NCI-H146 (cell line): ENCODE results near the gene DTNB.
"Not testable (repeated sequence)": the region's sequence is repeated elsewhere in the genome, so short reads cannot be mapped to it uniquely, and the experiment has no call there.

Source experiments
- DNase-seq: peaks from one replicate; lab custom pipeline; 2025; lab: John Stamatoyannopoulos, UW

The DTNB gene

DNA sequence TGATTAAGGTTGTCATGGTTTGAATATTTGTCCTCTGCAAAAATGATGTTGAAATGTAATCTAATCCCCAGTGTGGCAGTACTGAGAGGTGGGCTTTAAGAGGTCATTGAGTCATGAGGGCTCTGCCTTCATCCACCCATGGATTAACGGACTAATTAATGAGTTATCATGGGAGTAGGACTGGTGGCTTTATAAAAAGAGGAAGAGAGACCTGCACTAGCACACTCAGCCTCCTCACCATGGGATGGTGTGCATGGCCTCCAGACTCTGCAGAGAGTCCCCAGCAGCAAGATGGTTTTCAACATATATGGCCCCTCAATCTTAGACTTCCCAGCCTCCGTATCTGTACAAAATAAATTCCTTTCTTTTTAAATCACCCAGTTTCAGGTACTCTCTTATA lies 41.0 kb downstream of the DTNB start:
- DNase-seq = no peak

DNA sequence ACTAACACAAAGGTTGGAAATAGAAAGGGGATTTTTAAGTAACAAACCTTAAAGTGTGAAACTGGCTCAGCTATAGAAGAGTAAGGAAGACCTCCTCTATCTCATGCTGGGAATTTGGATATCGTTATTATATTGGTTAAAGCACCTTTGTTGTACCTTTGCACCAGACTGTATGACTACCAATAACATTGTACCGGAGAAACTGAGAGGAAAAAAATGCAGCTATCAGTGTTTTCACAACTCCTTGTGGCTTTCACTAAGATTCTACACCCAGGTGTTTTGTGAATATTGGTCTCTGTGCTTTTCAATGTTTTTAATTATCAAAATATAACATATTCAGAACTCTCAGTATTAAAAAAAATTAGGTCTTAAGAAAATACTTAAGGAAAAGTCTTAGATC lies 48.7 kb downstream of the DTNB start:
- DNase-seq = no peak

DNA sequence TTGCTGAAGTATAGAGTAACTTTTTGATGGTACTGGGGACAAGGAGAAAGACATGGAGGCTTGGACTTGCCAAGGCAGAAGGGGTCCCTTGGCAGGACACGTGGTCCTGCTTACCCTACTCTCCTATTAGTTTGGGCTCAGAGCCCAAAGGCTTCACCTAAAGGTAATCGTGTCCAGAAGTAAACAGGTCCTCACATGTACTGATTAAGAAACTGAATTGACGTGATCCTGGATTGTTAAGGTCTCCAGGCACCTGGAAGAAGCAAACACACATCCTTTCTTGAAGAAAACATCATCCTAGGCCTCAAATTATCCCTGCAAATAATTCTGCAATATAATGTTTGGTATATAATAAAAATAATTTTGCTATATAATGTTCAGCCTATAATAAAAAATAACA lies 50.0 kb downstream of the DTNB start:
- DNase-seq = no peak

DNA sequence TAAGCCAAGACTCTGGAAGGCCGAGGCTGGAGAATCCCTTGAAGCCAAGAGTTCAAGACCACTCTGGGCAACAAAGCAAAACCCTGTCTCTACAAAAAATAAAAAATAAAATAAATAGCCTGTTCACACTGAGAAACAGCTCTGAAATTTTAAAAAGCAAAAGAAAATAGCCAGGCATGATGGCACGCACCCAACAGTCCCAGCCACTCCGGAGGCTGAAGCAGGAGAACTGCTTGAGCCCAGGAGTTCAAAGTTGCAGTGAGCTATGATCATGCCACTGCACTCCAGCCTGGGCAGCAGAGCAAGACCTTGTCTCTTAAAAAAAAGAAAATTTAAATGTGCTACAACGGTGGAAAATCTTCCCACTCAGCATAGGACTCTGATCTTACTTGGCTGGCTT lies 52.7 kb downstream of the DTNB start:
- DNase-seq = no peak

DNA sequence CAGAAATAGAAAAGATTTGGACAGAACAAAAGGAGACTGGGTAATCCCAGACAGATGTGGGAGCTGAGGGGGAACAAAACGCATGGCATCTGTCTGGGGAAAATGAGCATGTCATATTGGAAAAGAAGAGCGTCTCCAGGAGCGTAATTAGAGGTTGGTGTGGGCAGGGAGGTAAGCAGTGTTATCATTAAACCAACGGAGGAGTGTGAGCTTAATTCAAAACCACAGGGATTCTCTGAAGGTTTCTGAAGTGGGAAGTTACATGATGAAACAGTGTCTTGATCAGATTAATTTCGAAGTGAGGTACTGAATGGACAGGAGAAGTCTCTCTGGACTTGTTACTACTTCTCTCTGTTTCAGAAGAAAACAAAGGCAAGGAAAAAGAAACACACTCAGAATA lies 53.3 kb downstream of the DTNB start:
- DNase-seq = peak; percentile 68

DNA sequence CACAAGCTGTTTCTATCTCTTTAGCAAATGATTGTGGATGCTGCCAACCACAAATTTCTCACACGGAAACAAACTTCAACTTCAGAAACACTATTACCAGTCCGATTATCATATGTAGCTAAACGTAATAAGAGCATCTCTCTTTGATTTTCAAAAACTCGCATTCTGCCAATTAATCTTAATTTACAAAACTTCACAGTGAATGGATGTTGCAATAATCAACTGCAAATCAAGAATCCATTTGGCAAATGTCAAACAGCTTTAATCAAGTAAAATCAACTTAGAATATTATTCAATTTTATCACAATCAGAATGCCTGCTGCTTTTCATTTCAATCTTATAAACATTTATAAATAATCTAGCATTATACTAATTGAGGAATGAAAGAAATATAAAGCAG lies 54.2 kb downstream of the DTNB start:
- no peak for DNase-seq

DNA sequence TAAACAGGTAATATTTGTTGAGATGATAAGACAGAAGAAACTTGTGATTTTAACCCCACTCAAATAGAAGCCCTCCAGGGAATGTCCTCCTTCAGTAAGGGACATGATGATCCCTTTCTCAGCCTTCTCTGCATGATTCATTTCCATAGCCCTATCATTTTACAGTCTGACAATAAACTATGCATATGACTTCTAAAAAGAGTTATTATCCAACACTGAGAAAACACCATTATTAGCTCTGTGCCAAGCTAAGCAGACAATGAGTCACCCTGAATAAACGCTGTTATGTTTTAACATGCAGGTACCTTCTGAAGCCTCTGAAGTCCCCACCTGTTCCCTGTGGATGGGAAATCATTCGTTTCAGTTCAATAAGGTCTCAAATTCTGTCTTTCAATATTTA lies 54.7 kb downstream of the DTNB start:
- peak; percentile 96 for DNase-seq

DNA sequence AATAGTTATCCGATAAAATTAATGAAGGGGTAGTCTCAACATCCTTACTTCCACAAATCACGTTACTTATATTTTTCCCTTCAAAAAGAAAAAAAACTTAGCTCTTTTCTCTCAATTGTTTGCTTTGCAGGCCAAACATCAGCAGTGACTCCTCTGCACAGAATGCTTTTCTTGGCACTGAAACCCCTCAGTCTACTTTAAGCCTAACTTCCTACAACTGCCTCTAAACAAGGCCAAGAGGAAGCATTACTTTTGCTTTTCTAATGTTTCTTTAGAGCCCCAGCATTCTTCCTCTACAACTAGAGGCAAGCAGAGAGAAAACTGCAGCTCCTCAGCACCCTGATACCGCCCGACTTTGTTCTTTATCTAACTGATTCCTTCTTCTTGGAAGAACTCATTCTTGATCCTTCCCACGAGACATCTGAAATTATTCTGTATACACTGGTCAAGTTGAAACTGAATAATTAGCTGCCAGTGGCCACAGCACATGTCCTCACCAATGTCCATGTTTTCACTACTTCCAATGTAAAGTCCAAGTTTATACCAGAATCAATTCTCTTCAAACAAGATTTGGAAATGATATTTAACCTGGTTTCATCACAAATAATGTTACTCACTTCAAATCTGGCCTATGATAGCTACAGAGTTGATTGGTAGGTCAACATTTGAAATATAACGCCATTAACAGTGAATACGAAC lies 55.3 kb downstream of the DTNB start:
- peak; percentile 29 for DNase-seq

DNA sequence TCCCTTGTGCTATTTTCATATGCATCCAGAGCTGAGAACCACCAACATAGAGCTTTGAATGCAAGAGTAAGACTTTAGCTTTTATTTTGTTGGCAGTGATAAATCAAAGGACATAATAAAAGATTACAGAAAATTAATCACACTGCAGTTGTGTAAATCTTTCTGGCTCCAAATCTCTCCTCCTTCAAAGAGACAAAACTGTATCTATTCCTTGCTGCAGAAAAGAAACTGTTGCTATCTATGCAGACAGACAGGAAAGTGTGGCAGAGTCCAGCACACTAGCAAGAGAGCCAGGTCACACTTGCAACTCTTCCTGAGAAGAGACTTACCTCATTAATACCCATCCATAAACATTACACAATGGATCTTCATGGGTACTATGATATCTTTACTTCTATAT lies 57.5 kb downstream of the DTNB start:
- DNase-seq = peak; percentile 1

DNA sequence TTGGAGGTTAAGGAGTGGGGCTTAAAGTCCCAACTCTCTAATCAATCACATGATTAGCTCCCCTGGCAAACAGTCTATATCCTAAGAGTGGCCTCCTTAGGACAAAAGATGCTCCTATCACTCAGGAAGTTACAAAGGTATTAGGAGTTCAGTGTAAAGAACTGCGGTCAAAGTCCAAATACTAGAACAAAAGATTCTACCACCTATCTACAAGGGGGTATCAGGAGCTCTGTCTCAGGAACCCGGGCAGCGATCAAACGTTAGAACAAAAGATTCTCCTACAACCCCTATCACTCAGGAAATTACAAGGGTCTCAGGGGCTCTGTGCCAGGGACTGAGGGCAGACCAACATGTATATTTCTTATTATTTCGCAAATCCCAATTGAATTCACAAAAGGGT lies 58.0 kb downstream of the DTNB start:
- DNase-seq = peak; percentile 77

DNA sequence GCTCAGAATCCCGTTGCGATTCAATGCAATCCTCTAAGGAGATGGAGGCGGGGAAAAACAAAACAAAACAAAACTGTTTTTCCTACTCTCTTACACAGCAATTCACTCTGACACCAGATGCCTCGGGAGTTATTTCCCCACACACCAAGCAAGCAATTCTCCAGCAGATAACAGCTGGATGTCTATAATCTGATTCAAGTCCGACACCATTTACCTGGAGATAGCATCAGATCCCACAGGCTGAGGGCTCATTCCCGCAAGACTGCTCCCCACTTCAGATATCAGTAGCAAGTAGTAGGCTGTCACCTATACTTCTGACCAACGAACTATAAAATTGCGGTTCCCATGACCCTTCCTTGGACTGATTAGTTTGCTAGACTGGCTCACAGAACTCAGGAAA lies 58.7 kb downstream of the DTNB start:
- peak; percentile 54 for DNase-seq

DNA sequence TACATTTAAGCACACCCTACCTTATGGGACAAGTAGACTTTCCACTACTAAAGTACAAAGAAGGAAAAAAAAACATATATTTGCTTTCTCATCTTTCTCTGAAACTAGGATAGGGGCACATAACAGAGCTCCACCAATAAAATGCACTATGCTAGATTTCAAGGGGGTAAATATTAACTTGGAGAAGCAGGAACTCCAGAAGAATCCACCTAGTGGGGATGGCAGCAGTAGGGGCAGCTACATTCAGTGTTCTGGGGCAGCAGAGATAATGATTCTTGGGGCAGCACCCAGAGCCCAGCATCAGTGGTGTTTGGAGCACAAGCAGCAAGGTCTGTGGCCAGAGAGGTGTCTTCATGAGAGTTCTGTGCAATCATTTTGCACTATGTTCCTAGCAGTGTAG lies 64.7 kb downstream of the DTNB start:
- no peak for DNase-seq

DNA sequence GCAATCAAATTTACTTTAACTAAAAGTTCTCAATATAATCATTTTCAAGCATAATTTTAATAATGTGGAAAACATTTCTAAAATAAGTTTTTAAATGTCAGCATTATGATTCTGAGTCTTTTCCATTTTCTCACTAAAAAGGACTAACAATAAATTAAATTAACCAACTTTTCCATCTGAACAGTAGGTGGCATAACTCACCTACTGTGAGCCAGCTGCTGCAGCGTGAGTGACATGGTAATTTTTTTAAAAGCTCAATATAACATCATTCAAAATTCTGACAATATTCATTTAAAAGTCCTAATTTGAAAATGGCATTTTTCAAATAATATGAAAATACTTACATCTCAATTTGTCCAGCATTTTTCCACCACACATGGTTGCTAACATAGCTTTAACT lies 66.5 kb downstream of the DTNB start:
- DNase-seq = peak; percentile 25

DNA sequence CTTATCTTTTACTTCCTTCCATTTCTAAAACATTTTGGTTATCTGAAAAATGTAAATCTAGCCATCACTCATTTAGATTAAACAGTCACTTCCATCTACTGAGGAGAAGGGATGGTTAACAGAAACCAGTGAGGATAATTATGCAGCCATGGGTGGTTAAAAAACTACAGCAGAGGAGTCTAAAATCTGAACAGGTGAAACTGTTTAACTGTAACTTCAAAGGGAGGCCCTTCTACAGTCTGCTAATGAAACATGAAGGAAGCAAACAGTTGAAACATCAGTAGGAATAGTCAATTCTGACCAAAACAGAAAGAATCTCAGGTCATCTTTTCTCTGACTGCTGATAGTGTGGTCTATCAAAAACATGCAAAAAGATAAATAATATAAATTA lies 71.0 kb downstream of the DTNB start:
- DNase-seq = no peak

DNA sequence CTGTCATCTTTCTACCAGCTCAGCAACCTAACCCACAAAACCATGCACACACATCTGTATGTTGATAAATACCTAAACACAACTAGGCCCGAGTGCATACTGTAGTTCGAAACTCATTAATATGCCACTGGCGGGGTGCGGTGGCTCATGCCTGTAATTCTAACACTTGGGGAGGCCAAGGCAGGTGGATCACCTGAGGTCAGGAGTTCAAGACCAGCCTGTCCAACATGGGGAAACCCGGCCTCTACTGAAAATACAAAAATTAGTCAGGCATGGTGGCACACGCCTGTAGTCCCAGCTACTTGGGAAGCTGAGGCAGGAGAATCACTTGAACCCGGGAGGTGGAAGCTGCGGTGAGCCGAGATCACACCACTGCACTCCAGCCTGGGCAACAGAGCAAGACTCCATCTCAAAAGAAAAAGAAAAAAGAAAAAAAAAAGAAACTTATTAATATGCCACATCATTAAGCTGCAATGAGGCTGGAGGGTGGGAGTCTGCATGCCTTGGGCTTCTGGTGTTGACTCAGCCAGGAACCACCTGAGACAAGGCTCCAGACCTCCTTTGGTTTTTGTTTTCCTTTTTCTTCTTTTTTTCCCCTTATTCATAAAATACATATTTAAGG lies 71.6 kb downstream of the DTNB start:
- DNase-seq = not testable (repeated sequence)

DNA sequence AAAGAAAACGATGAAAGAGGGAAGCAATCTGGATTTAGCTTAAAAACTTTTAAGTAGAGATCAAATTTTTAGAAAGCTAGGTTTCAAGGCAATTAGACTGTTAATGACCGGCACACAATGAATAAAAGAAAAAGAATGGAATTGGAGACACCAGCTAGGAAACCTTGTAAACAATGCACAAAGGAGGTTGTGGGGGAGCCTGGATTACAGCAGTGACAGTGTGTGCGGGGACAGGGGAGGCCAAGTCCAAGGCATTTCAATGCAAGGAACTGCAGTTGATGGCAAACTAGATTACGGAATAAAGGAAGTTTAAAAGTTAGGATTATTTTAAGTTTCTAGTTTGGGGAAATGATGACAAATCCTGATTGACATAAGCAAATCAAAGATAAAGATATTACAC lies 74.5 kb downstream of the DTNB start:
- no peak for DNase-seq

DNA sequence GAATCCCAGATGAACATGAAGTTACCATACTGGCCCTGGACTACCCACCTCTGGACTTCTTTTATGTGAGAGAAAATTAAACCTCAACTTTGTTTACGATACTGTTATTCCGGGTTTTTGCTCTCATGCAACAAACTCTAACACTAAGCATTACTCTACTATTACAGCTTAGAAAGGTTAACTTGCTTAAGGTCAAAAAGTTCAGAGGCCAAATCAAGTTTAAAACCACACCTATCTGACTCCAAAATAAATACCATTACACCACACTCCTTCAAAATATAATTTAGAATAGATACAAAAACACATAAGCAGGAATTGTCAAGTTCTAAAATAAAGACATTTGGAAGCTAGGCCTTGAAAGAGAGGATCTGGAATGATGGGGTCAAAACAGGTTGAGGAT lies 75.0 kb downstream of the DTNB start:
- no peak for DNase-seq

DNA sequence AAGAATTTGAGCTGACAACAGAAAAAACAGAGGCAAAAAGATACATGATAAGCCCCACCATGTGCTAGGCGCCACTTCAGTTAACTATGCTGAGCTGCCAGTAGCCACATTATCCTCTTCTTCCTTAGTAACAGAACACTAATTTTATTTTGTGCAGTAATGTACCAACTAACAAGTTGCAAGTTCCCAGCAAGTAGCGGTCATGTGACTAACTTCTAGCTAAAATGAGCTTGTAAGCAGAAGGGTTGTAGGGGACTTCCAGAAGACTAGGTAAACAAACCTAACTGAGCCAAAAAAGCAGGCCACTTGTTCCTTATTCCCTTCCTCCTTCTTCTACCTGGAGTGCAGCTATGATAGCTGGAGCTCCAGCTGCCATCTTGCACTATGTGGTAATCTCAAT lies 75.5 kb downstream of the DTNB start:
- no peak for DNase-seq

DNA sequence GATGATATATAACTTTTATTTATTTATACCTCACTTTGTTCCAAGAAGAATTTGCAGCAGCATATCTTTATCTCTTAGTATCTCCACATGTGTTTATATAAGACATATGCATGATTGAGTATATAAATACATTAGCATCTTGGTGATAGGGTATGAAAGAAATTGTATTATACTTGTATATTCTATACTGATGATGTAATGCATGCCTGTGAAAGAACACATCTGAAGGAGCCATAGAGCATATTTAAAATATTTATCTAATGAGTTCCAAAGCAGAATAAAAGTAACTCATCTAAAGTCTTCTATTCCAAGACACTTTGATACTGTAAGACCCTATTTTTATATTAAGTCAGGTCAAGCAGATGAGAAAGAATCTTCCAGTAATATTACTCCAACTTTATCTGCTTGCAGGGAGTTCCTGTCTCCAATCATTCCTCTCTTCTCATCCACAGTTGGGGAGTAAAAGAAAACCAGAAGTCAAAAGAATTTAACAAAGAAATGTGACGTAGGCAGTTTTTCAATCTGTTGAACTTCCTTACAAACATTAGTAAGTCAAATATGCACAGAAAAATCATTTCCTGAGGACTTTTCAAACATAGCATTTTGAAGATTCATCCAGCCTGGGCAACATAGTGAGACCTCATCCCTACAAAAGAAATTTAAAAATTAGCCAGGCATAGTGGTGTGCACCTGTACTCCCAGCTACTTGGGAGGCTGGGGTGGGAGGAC lies 76.7 kb downstream of the DTNB start:
- DNase-seq = no peak

DNA sequence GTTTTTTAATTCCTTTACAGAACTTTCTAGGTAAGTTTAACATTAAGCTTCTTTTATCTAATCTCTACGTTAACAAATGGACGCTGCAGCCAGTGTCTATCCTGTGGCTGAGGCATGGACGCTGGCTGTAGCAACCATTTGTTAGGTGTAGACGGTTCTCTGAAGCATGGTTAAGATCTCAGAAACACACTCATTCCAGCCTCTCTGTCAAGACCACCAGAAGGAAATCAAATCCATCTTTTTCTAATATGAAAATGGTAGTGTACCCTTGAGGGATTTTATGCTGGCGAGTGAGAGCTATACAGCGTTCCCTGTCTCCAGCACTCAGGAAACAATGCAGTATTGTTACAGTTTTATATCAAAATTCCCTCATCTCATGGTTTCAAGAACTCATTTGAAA lies 78.0 kb downstream of the DTNB start:
- no peak for DNase-seq

DNA sequence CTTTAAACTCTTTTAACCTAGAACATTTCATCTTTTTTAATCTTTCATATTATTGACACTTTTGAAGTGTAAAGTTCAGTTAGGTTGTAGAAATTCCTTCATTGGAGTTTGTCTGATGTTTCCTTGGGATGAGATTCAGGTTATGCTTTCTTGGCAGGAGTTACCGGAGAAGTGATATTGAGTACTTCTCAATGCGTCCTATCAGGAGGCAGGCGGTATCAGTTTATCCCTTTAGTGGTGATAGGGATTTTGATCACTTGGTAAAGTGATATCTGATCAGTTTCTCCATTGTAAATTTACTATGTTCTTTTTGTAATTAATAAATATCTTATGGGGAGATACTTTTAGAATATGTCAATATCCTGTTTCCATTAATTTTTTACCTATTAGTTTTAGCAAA lies 78.4 kb downstream of the DTNB start:
- DNase-seq = no peak

DNA sequence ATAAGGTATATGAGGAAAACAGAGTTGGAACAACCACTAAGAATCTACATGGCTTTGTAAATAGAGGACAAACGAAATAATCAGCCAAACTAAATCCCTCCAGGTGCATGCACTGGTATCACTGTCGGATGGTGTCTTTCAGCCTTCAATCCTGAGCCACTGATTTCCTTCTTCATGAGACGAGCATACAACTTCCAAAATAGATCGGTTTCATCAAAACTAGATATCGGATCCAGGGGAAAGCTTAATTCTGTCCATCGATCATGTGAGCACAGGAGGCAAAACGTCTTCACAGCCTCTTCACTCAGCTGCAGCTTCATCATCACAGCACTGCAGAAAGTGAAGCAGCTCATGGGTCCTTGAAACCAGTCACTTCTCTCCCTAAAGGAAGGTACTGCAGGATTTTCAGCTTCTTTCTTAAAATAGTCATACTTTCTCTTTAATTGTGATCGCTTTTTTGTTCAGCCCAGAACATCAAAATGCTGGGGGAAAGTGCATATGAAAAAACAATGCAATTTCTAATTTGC lies 80.5 kb downstream of the DTNB start:
- DNase-seq = no peak

DNA sequence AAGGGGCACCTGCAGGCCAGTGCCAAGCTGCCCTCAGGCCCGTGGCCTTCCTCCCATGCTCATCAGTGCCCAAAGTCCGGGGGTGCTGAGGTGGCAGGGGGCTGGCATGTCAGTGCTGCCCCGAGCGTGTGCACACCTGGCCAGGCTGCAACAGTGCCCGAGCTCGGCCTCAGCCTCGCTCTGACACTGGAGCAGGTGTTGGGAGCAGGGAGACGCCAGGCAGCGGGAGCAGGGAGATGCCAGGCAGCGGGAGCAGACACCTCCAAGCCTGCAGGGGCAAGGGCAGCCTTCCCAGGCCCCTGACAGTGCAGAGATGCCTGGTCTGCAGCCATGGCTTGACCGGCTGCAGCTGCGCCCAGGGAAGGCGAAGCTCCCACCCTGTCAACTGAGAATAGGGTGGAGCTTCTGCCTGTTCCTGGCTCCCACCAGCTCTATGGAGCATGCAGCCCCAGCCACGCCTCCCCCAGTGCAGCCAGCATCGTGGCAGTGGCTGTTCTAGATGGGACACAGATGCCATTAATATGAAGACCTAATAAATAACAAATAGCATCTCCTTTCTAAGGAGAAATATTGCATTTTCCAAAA lies 82.4 kb downstream of the DTNB start:
- DNase-seq = no peak
